GM12878 (cell line): Measurements from ENCODE around the gene RAB24.

Source experiments
- BMI1 ChIP-seq: fragments of 450-650 bp; IDR thresholded peaks from 2 replicates; pipeline ENCODE4 v1.6.1; 2016; ENCODE audit warnings: mild to moderate bottlenecking, moderate library complexity, borderline replicate concordance
- EZH2 ChIP-seq: IDR thresholded peaks from 2 replicates; pipeline ENCODE4 v1.6.1; 2012; ENCODE audit warnings: low read depth, mild to moderate bottlenecking, control low read depth, inconsistent platforms, low read length, borderline replicate concordance; ENCODE audit not compliant: control insufficient read depth
- POLR2AphosphoS5 ChIP-seq: IDR thresholded peaks from 2 replicates; pipeline ENCODE4 v1.6.1; 2011; ENCODE audit warnings: mild to moderate bottlenecking, low read length, inconsistent platforms
- REST ChIP-seq: IDR thresholded peaks from 2 replicates; pipeline ENCODE4 v1.6.1; 2012; ENCODE audit warnings: mild to moderate bottlenecking, low read depth, low read length
- TAF1 ChIP-seq: IDR thresholded peaks from 2 replicates; pipeline ENCODE4 v1.6.1; 2011; ENCODE audit warnings: mild to moderate bottlenecking, low read depth, low read length, borderline replicate concordance
- USF2 ChIP-seq: IDR thresholded peaks from 2 replicates; pipeline ENCODE4 v1.6.1; 2011; ENCODE audit warnings: low read depth, low read length, improper control_type of control experiment, borderline replicate concordance
- ZBTB40 ChIP-seq: fragments of 450-650 bp; IDR thresholded peaks from 2 replicates; pipeline ENCODE4 v1.6.1; 2016; ENCODE audit warnings: mild to moderate bottlenecking, moderate library complexity, borderline replicate concordance
- ZNF217 ChIP-seq: fragments of 450-650 bp; IDR thresholded peaks from 2 replicates; pipeline ENCODE4 v1.6.1; 2017; ENCODE audit warnings: antibody characterized with exemption, mild to moderate bottlenecking

- TF ChIP-seq USF2 (no peak), ZNF217 (no peak), REST (no peak), BMI1 (no peak), POLR2AphosphoS5 (no peak), TAF1 (no peak), EZH2 (no peak), ZBTB40 (no peak)
These were observed 27.7 kb upstream of the RAB24 start for GRCh38 chr5:177330991-177331842.
